ENCODE data around the gene RIOK3.
"Not testable (repeated sequence)": the region's sequence is repeated elsewhere in the genome, so short reads cannot be mapped to it uniquely, and the experiment has no call there.

The RIOK3 gene

GRCh38 chr18:23494992-23495391 lies 41.9 kb downstream of the RIOK3 start:
- no peak for DNase-seq (ENCODE audit: extremely low read depth in 1 of 2, low read depth in 1 of 2)

GRCh38 chr18:23495723-23496440 lies 42.8 kb downstream of the RIOK3 start:
- DNase-seq (ENCODE audit: extremely low read depth in 1 of 2, low read depth in 1 of 2) = no peak

GRCh38 chr18:23498117-23498516 lies 45.0 kb downstream of the RIOK3 start:
- DNase-seq (ENCODE audit: extremely low read depth in 1 of 2, low read depth in 1 of 2) = no peak

GRCh38 chr18:23498877-23499276 lies 45.8 kb downstream of the RIOK3 start:
- peak in 1 of 2 donors; percentile 54 for DNase-seq (ENCODE audit: extremely low read depth in 1 of 2, low read depth in 1 of 2)

GRCh38 chr18:23499291-23499781 lies 46.2 kb downstream of the RIOK3 start:
- no peak for DNase-seq (ENCODE audit: extremely low read depth in 1 of 2, low read depth in 1 of 2)

GRCh38 chr18:23501626-23502025 lies 48.5 kb downstream of the RIOK3 start:
- DNase-seq (ENCODE audit: extremely low read depth in 1 of 2, low read depth in 1 of 2) = no peak

- no peak for DNase-seq (ENCODE audit: extremely low read depth in 1 of 2, low read depth in 1 of 2)
These were observed 49.5 kb downstream of the RIOK3 start for GRCh38 chr18:23502516-23503037.

- peak; percentile 95 to 97 for DNase-seq (ENCODE audit: extremely low read depth in 1 of 2, low read depth in 1 of 2)
These were observed 50.2 kb downstream of the RIOK3 start, which contains the start of gene RMC1 for GRCh38 chr18:23503038-23503962. RMC1 (plus strand) TSS chr18:23503511; CDS start chr18:23503619, 108 bp downstream.

- no peak for DNase-seq (ENCODE audit: extremely low read depth in 1 of 2, low read depth in 1 of 2)
These were observed 50.9 kb downstream of the RIOK3 start for GRCh38 chr18:23503963-23504344.

GRCh38 chr18:23504720-23505119 lies 51.6 kb downstream of the RIOK3 start:
- DNase-seq (ENCODE audit: extremely low read depth in 1 of 2, low read depth in 1 of 2) = no peak

- no peak for DNase-seq (ENCODE audit: extremely low read depth in 1 of 2, low read depth in 1 of 2)
These were observed 53.3 kb downstream of the RIOK3 start for GRCh38 chr18:23506393-23506792.

GRCh38 chr18:23510923-23511322 lies 57.8 kb downstream of the RIOK3 start:
- DNase-seq (ENCODE audit: extremely low read depth in 1 of 2, low read depth in 1 of 2) = not testable (repeated sequence)

GRCh38 chr18:23512216-23512615 lies 59.1 kb downstream of the RIOK3 start:
- not testable (repeated sequence) for DNase-seq (ENCODE audit: extremely low read depth in 1 of 2, low read depth in 1 of 2)

- no peak for DNase-seq (ENCODE audit: extremely low read depth in 1 of 2, low read depth in 1 of 2)
These were observed 59.6 kb downstream of the RIOK3 start for GRCh38 chr18:23512641-23513040.

GRCh38 chr18:23515911-23516546 lies 62.9 kb downstream of the RIOK3 start:
- DNase-seq (ENCODE audit: extremely low read depth in 1 of 2, low read depth in 1 of 2) = peak; percentile 29 to 68

GRCh38 chr18:23519734-23520133 lies 66.6 kb downstream of the RIOK3 start:
- DNase-seq (ENCODE audit: extremely low read depth in 1 of 2, low read depth in 1 of 2) = no peak

GRCh38 chr18:23521271-23521670 lies 68.2 kb downstream of the RIOK3 start:
- no peak for DNase-seq (ENCODE audit: extremely low read depth in 1 of 2, low read depth in 1 of 2)

GRCh38 chr18:23521907-23522306 lies 68.8 kb downstream of the RIOK3 start:
- DNase-seq (ENCODE audit: extremely low read depth in 1 of 2, low read depth in 1 of 2) = no peak

GRCh38 chr18:23523429-23524212 lies 70.5 kb downstream of the RIOK3 start:
- DNase-seq (ENCODE audit: extremely low read depth in 1 of 2, low read depth in 1 of 2) = no peak

- no peak for DNase-seq (ENCODE audit: extremely low read depth in 1 of 2, low read depth in 1 of 2)
These were observed 71.2 kb downstream of the RIOK3 start for GRCh38 chr18:23524213-23524707.

Data from stimulated activated CD8-positive, alpha-beta memory T cell treated with anti-CD3 and anti-CD28 coated beads, Interleukin-7, amount 100 ng/mL, for 48 hours (primary cell).